ENCODE data around the gene DGKG.

DGKG gene

DNA sequence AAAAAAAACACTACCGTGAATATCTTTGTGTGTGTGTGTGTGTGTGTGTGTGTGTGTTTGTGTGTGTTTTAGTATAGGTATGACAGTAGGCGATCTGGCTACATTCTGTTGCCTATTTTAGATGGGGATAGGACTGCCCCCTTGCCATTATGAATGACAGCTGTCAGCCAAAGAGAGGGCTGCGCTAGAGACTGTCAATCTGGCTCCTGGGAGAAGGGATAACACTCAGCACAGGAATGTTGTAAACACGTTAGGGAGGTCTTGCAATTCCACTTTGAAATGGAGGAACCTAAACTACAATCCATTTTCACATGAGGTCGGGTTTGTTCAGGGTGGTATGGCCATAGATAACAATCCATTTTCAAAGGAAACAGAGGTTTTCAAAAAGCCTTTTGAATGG lies 239.0 kb downstream of the DGKG start:
- H3K4me3 ChIP-seq (ENCODE audit: low read depth, low read length): no peak overlapping the region
- H3K27ac ChIP-seq (ENCODE audit: low read depth, low read length): no peak overlapping the region
- no peaks in the 10 kb centered on the region for H3K36me3 ChIP-seq (ENCODE audit: insufficient read depth, low read length)
- H3K27me3 ChIP-seq (ENCODE audit: insufficient read depth, low read length): peaks cover 32% of the 10 kb centered on the region
- H3K4me1 ChIP-seq (ENCODE audit: control insufficient read depth, insufficient read depth, low read length, unreplicated experiment): no peaks in the 10 kb centered on the region
- H3K79me2 ChIP-seq (ENCODE audit: control insufficient read depth, insufficient read depth, low read length, unreplicated experiment): no peaks in the 10 kb centered on the region
- no peak overlapping the region for H2AFZ ChIP-seq (ENCODE audit: low read length, unreplicated experiment)

DNA sequence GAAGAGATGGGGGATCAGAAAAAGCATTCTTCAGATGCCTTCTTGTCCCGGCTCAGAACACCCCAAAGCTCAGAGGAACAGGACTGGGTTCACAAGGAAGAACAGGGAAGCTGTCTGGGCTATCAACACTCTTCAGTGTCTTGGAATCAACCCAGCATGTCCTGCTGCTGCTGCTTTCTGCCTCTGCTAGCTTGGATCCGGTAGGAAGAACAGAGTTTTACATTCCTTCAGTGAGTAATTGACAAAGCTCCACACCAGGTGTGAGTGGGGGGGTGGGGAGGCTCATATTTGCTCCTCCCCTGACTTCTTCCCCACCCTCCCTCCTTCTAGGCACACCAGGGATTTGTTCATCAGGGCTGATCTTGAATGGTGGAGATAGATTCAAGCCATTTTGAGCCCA lies 240.1 kb downstream of the DGKG start:
- H3K27me3 ChIP-seq (ENCODE audit: insufficient read depth, low read length): peaks cover 38% of the 10 kb centered on the region
- no peaks in the 10 kb centered on the region for H3K4me1 ChIP-seq (ENCODE audit: control insufficient read depth, insufficient read depth, low read length, unreplicated experiment)
- H2AFZ ChIP-seq (ENCODE audit: low read length, unreplicated experiment): no peak overlapping the region
- no peak overlapping the region for H3K27ac ChIP-seq (ENCODE audit: low read depth, low read length)
- no peaks in the 10 kb centered on the region for H3K79me2 ChIP-seq (ENCODE audit: control insufficient read depth, insufficient read depth, low read length, unreplicated experiment)
- H3K36me3 ChIP-seq (ENCODE audit: insufficient read depth, low read length): no peaks in the 10 kb centered on the region
- no peak overlapping the region for H3K4me3 ChIP-seq (ENCODE audit: low read depth, low read length)

DNA sequence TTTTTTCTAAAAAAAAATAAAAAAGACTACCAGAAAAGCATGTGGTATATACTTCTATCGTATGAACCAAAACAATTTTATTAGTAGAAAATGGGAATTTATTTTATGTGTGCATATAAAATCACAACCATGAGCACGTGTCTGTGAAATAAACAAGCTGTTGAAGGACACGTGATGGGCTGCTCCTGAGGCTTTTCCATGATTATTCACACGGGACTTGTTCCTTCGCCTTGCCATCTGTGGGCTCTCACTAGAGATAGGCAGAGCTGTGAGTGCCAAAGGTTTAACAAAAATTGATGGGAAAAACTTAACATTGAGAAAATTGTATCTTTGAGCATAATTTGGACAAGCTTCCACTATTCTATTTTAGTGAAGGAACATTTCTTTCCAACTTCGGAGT lies 240.8 kb downstream of the DGKG start:
- Histone ChIP-seq H3K27ac (ENCODE audit: low read depth, low read length) (no peak overlapping the region), H3K4me1 (ENCODE audit: control insufficient read depth, insufficient read depth, low read length, unreplicated experiment) (no peaks in the 10 kb centered on the region), H3K4me3 (ENCODE audit: low read depth, low read length) (no peak overlapping the region), H2AFZ (ENCODE audit: low read length, unreplicated experiment) (no peak overlapping the region), H3K79me2 (ENCODE audit: control insufficient read depth, insufficient read depth, low read length, unreplicated experiment) (no peaks in the 10 kb centered on the region), H3K36me3 (ENCODE audit: insufficient read depth, low read length) (no peaks in the 10 kb centered on the region), H3K27me3 (ENCODE audit: insufficient read depth, low read length) (peaks cover 44% of the 10 kb centered on the region)

DNA sequence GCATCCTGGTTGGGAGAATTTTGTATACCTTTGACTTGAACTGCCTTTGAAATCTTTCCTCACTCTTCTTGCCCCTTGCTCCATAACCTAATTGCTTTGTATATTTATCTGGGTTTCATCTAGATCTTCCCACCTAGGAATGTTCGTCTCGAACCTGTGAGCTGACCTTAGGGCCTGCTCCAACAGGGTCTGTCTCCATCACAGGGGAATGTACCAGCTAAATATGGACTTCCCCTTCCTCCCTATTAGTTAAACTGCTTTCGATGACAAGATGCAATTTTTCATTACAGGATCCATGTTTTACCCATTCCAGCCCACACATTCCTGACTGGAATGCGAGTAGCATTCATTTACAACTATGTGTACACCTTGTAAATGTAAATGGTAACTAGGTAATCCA lies 242.5 kb downstream of the DGKG start:
- Histone ChIP-seq H3K27ac (ENCODE audit: low read depth, low read length) (no peak overlapping the region), H3K4me3 (ENCODE audit: low read depth, low read length) (no peak overlapping the region), H3K27me3 (ENCODE audit: insufficient read depth, low read length) (peaks cover 48% of the 10 kb centered on the region), H3K79me2 (ENCODE audit: control insufficient read depth, insufficient read depth, low read length, unreplicated experiment) (no peaks in the 10 kb centered on the region), H3K36me3 (ENCODE audit: insufficient read depth, low read length) (no peaks in the 10 kb centered on the region), H3K4me1 (ENCODE audit: control insufficient read depth, insufficient read depth, low read length, unreplicated experiment) (no peaks in the 10 kb centered on the region), H2AFZ (ENCODE audit: low read length, unreplicated experiment) (no peak overlapping the region)

DNA sequence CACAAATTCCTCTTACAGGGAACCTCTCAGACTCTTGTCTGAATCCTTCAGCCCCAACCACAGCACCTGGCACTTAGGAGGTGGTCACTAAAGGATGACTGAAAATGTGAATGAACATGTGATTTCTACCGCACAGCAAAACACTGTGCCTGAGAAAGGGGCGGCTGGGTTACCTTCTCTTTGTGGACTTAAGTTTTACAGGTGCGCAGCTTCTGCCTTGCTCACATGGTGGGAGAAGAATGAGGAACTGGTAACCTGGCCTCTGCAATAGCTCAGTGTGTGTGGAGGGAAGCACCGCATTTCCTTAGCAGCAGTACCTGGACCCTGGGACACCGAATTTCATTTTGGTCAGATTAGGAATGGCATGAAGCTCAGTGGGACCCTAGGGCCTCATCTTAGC lies 243.3 kb downstream of the DGKG start:
- Histone ChIP-seq H3K27ac (ENCODE audit: low read depth, low read length) (no peak overlapping the region), H3K36me3 (ENCODE audit: insufficient read depth, low read length) (no peaks in the 10 kb centered on the region), H3K4me1 (ENCODE audit: control insufficient read depth, insufficient read depth, low read length, unreplicated experiment) (no peaks in the 10 kb centered on the region), H3K4me3 (ENCODE audit: low read depth, low read length) (no peak overlapping the region), H2AFZ (ENCODE audit: low read length, unreplicated experiment) (no peak overlapping the region), H3K27me3 (ENCODE audit: insufficient read depth, low read length) (peaks cover 53% of the 10 kb centered on the region), H3K79me2 (ENCODE audit: control insufficient read depth, insufficient read depth, low read length, unreplicated experiment) (no peaks in the 10 kb centered on the region)

DNA sequence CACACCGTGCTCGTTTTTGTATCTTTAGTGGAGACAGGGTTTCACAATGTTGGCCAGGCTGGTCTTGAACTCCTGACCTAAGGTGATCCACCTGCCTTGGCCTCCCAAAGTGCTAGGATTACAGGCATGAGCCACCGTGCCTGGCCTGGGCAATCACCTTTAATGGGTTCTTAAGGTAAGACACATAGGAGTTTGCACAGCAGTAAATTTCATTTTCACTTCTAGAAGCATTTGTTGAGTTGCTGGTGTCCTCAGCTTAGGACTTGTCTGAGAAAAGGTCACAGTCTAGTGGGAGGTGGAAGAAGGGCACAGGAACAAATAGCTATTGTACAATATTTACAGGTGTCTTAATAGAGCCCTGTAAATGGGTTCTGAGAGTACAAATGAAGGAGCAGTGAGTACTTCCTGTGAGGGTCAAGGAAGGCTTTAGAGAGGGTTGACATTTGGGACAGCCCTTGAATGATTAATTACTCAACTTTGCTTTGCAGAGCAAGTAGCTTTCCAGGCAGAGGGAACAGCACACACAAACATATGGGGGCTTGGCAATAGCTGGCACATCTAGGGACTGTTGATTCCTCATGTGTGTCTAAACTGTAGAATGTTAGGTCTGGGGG lies 244.4 kb downstream of the DGKG start:
- Histone ChIP-seq H3K27ac (ENCODE audit: low read depth, low read length) (no peak overlapping the region), H3K4me1 (ENCODE audit: control insufficient read depth, insufficient read depth, low read length, unreplicated experiment) (no peaks in the 10 kb centered on the region), H3K27me3 (ENCODE audit: insufficient read depth, low read length) (peaks cover 53% of the 10 kb centered on the region), H2AFZ (ENCODE audit: low read length, unreplicated experiment) (no peak overlapping the region), H3K36me3 (ENCODE audit: insufficient read depth, low read length) (no peaks in the 10 kb centered on the region), H3K4me3 (ENCODE audit: low read depth, low read length) (no peak overlapping the region), H3K79me2 (ENCODE audit: control insufficient read depth, insufficient read depth, low read length, unreplicated experiment) (no peaks in the 10 kb centered on the region)

DNA sequence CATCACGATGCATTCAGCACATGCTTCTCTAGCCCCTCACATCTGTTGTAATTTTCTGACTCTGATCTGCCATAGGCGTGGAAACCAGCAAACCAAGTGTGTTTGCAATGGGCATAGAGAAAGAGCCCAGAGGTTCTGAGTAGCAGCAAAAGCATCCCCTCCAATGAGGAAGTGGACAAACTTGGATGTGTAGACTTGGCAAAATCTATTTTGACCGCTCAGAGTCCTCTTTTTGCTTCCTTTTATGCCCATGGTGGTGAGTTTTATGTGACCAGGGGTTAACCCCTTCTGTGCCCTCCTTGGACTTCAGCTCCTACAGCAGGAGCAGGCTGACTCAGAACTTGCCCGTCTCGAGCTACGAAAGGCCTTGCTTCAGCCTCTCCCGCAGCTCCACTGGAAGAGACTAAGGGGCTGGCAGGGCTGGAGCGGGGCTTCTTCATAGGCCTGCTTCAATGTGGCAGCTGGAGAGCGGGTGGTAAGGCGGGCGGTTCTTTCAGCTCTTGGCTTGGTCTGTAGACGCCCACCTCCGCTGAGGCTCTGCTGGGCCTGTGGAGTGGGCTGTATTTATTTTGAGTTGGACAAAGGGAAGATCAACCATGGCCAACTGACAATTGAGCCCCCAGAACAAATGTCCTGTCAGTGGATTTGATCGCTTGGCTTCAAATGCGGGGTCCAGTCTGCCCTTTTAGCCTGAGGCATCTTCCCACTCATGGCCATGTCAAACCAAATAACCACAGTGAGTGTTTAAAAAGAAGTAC lies 246.6 kb downstream of the DGKG start:
- Histone ChIP-seq H3K4me1 (ENCODE audit: control insufficient read depth, insufficient read depth, low read length, unreplicated experiment) (peaks cover 6% of the 10 kb centered on the region), H3K79me2 (ENCODE audit: control insufficient read depth, insufficient read depth, low read length, unreplicated experiment) (no peaks in the 10 kb centered on the region), H3K36me3 (ENCODE audit: insufficient read depth, low read length) (no peaks in the 10 kb centered on the region), H3K27ac (ENCODE audit: low read depth, low read length) (no peak overlapping the region), H3K27me3 (ENCODE audit: insufficient read depth, low read length) (peaks cover 45% of the 10 kb centered on the region), H2AFZ (ENCODE audit: low read length, unreplicated experiment) (no peak overlapping the region), H3K4me3 (ENCODE audit: low read depth, low read length) (no peak overlapping the region)

DNA sequence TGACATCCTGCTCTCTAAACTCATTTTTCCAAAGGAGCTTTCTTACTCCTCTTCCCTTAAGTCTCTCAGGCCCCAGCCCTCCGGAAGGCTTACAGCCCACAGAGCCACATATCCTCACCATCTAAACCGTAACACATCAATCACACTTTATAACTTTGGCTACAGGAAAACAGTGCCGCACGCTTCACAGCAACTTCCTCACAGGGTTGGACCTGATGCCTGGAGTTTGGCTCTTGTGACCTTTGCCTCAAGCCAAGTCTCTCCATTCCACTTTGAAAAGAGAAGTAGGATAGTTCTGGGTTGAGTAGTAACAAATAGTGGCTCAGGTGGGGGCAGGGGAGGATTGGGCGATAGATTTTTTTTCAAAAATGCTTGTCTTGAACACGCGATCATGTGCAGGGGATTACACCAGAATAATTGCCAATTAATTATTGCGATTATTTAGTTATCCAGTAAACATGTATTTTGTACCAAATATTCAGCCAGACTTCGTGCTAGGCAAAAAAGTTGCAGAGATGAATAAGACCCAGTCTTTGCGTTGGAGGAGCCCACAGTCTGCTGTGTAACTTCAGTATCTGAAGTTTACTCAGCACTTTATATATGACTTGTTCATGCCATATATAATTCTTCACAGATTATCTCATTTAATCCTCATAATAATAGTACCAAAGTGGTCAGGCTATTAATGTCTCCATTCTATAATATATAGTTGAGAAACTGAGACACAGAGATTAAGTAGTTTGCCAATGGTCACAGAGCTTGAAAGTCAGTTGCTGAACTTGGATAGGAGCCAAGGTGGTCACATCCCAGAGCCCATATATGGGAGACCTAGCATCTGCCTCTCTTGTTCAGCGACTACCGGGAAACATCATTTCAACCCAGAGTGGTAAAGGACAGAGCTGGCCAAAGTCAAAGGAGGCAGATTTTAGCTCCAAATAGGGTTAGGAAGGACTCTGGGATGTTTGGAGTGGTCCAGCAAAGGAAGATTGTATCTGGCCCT lies 250.8 kb downstream of the DGKG start:
- H3K4me3 ChIP-seq (ENCODE audit: low read depth, low read length): no peak overlapping the region
- H3K27me3 ChIP-seq (ENCODE audit: insufficient read depth, low read length): peaks cover 9% of the 10 kb centered on the region

DNA sequence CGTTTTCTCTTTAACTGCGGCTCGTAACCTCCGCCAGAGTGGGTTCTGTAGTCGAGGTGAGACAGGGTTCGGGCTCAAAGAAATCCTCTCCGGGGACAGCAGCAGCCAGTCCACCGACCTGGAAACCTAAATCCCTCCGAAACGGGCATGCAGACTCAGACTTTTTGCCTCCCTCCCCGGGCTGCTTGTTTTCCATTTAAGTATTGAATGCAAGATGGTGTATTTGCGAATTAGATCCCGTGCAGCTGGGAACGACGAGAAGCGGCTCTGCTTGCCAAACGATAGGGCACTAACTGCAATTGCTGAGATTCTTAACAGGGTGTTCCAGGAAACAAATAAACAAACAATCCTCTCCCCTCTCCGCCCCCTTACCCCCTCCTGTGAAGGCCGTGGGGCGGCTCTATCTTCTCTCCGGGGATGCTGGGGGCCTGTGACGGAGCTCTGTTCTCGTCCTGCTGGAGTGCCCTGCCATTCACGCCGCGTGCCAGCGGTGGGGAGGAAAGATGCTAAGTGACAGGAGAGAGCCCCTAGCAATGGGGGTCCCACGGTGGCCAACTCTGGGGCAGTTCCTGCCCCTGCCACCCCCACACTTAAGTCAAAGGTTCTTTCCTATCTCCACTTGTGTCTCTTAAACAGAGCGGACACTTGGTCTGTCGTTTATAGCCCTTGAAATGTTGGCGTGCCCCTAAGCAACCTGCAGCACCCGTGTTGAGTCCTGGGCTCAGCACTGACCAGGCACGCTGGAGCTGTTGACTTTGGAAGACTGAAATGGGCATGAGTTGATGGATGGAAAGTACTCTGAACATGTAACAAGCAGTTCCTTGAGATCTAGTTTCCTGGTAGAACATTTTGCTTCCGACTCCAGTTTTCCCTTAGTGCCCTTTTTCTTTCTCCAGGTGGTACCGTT lies 251.9 kb downstream of the DGKG start:
- H3K27ac ChIP-seq (ENCODE audit: low read depth, low read length): peak overlapping the region; percentile 84
- H3K36me3 ChIP-seq (ENCODE audit: insufficient read depth, low read length): no peaks in the 10 kb centered on the region
- H3K27me3 ChIP-seq (ENCODE audit: insufficient read depth, low read length): peaks cover 8% of the 10 kb centered on the region; the same call in 1 of the 2 replicates
- peak overlapping the region; percentile 89 for H2AFZ ChIP-seq (ENCODE audit: low read length, unreplicated experiment)
- peak overlapping the region; percentile 88 for H3K4me3 ChIP-seq (ENCODE audit: low read depth, low read length)
- peaks cover 36% of the 10 kb centered on the region for H3K79me2 ChIP-seq (ENCODE audit: control insufficient read depth, insufficient read depth, low read length, unreplicated experiment)
- peaks cover 25% of the 10 kb centered on the region for H3K4me1 ChIP-seq (ENCODE audit: control insufficient read depth, insufficient read depth, low read length, unreplicated experiment)

More for the DNA sequence above, 250.8 kb downstream of the DGKG start:
- H3K79me2 ChIP-seq (ENCODE audit: control insufficient read depth, insufficient read depth, low read length, unreplicated experiment): peaks cover 26% of the 10 kb centered on the region
- no peaks in the 10 kb centered on the region for H3K36me3 ChIP-seq (ENCODE audit: insufficient read depth, low read length)
- peaks cover 18% of the 10 kb centered on the region for H3K4me1 ChIP-seq (ENCODE audit: control insufficient read depth, insufficient read depth, low read length, unreplicated experiment)
- H2AFZ ChIP-seq (ENCODE audit: low read length, unreplicated experiment): no peak overlapping the region
- no peak overlapping the region for H3K27ac ChIP-seq (ENCODE audit: low read depth, low read length)
